ENCODE data around the gene MYO10. TPM values are rescaled to one million over a fixed set of nuclear protein-coding genes. Genes with fewer than 3 reads are reported as not detected.

The MYO10 gene
- total RNA-seq, 6 donors from 2014 or later = 31.9 to 135 (median 57.7) TPM

GRCh38 chr5:16754086-16754485, 182.0 kb downstream of the MYO10 start:
- no peak for ATAC-seq (ENCODE audit: low FRiP score in 2 of 2)
- H3K36me3 ChIP-seq = peaks cover 0 to 75% (median 10%) of the 10 kb centered on the region in 4 donors
- WGBS, 2 donors = 66 to 68% methylated on average over 3 of the region's 3 CpGs

DNA sequence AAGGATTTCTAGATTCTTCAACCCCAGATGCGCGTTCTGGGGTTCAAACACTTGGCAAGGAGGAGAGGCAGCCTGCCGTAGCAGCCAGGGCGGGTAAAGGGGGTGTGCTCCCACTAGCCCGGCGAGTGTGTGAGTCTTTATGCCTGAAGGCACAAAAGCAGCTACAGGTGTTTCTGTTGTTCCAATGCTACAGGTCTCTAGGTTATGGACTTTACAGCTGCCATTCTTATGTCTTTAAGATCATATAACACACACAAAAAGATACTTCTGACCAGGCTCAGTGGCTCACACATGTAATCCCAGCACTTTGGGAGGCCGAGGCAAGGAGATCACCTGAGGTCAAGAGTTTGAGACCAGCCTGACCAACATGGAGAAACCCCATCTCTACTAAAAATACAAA, 185.6 kb downstream of the MYO10 start:
- WGBS, 2 donors = 88 to 94% methylated on average over 7 of the region's 7 CpGs
- H3K4me3 ChIP-seq = no peak overlapping the region
- DNase-seq (no peak), ATAC-seq (ENCODE audit: low FRiP score in 2 of 2) (no peak)
- H3K27ac ChIP-seq = no peak overlapping the region
- H3K36me3 ChIP-seq = peaks cover 0 to 52% (median 2%) of the 10 kb centered on the region in 4 donors
- H3K4me1 ChIP-seq = no peaks in the 10 kb centered on the region
- H3K27me3 ChIP-seq = no peaks in the 10 kb centered on the region
- no peaks in the 10 kb centered on the region for H3K9me3 ChIP-seq
- TF ChIP-seq EP300 (IDR thresholded peaks at IDR 0.05) (no peak), POLR2A (IDR thresholded peaks at IDR 0.05) (no peak), CTCF (IDR thresholded peaks at IDR 0.05) (no peak), POLR2AphosphoS5 (IDR thresholded peaks at IDR 0.05) (no peak)

More at GRCh38 chr5:16754086-16754485, 182.0 kb downstream of the MYO10 start:
- Histone ChIP-seq H3K4me1 (no peaks in the 10 kb centered on the region), H3K27ac (no peak overlapping the region), H3K4me3 (no peak overlapping the region), H3K27me3 (no peaks in the 10 kb centered on the region), H3K9me3 (no peaks in the 10 kb centered on the region)
- TF ChIP-seq POLR2A (IDR thresholded peaks at IDR 0.05) (no peak), EP300 (IDR thresholded peaks at IDR 0.05) (no peak), POLR2AphosphoS5 (IDR thresholded peaks at IDR 0.05) (no peak), CTCF (IDR thresholded peaks at IDR 0.05) (no peak)
- no peak for DNase-seq

- WGBS, 2 donors = 76 to 79% methylated on average over 3 to 4 of the region's 4 CpGs
- Histone ChIP-seq H3K4me1 (no peaks in the 10 kb centered on the region), H3K4me3 (no peak overlapping the region), H3K36me3 (peaks cover 0 to 44% (median 0%) of the 10 kb centered on the region in 4 donors), H3K27ac (no peak overlapping the region), H3K9me3 (no peaks in the 10 kb centered on the region), H3K27me3 (no peaks in the 10 kb centered on the region)
- ATAC-seq (ENCODE audit: low FRiP score in 2 of 2) = no peak
- DNase-seq = no peak
- no peak for TF ChIP-seq POLR2AphosphoS5 (IDR thresholded peaks at IDR 0.05)
- no peak for TF ChIP-seq CTCF (IDR thresholded peaks at IDR 0.05)
- TF ChIP-seq EP300 (IDR thresholded peaks at IDR 0.05) = no peak
- TF ChIP-seq POLR2A (IDR thresholded peaks at IDR 0.05) = no peak
Observed at GRCh38 chr5:16749626-16750025, 186.5 kb downstream of the MYO10 start.

DNA sequence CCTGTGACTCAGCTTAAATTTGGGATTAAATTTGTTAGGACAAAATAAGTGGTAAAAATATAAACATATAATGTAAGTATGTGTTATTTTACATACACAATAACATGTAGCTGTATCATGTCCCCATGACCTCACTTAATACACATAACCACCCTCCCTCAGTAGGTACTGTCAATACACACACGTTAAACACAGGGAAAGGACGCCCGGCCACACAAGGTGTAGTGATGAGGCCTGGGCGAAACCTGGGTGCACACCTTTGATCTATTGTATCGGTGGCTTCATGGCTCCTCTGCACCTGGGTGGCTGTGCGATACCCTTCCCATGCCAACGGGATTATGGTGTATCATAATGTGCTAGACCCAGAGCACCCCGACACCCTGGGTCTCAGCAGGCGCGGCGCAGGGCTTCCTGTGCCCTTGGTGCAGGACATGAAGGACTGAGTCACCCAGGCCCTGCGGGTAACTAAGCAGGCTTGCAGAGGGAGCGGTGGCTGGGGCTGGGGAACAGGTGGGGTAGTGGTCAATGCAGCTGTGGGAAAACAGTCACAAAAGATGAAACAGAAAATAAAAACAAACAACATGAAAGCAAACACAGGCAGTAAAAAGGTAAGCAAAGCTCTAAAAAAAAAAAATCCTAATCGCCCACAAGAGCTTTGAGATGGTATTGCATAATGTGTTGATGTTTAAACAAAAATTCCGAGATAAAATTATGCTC, 191.8 kb downstream of the MYO10 start:
- no peaks in the 10 kb centered on the region for H3K9me3 ChIP-seq
- no peak for ATAC-seq (ENCODE audit: low FRiP score in 2 of 2)
- H3K27me3 ChIP-seq = no peaks in the 10 kb centered on the region
- H3K27ac ChIP-seq = peak overlapping the region in 2 of 4 donors; percentile 8 to 12
- peak in 1 of 2 donors; percentile 59 for DNase-seq
- H3K36me3 ChIP-seq = peaks cover 0 to 23% (median 0%) of the 10 kb centered on the region in 4 donors
- H3K4me3 ChIP-seq = no peak overlapping the region
- H3K4me1 ChIP-seq = peaks cover 0 to 8% (median 3%) of the 10 kb centered on the region in 4 donors
- no peak for TF ChIP-seq CTCF (IDR thresholded peaks at IDR 0.05)
- no peak for TF ChIP-seq POLR2AphosphoS5 (IDR thresholded peaks at IDR 0.05)
- TF ChIP-seq POLR2A (IDR thresholded peaks at IDR 0.05) = no peak
- TF ChIP-seq EP300 (IDR thresholded peaks at IDR 0.05) = no peak
- 83 to 91% methylated on average over 13 to 15 of the region's 15 CpGs for WGBS, 2 donors

GRCh38 chr5:16742938-16743337, 193.2 kb downstream of the MYO10 start:
- Histone ChIP-seq H3K4me3 (no peak overlapping the region), H3K36me3 (peaks cover 0 to 14% (median 0%) of the 10 kb centered on the region in 4 donors), H3K27me3 (no peaks in the 10 kb centered on the region), H3K27ac (no peak overlapping the region), H3K9me3 (no peaks in the 10 kb centered on the region), H3K4me1 (peaks cover 0 to 14% (median 4%) of the 10 kb centered on the region in 4 donors)
- no peak for ATAC-seq (ENCODE audit: low FRiP score in 2 of 2)
- no peak for TF ChIP-seq POLR2A (IDR thresholded peaks at IDR 0.05)
- TF ChIP-seq EP300 (IDR thresholded peaks at IDR 0.05) = no peak
- no peak for TF ChIP-seq CTCF (IDR thresholded peaks at IDR 0.05)
- no peak for TF ChIP-seq POLR2AphosphoS5 (IDR thresholded peaks at IDR 0.05)
- 65 to 73% methylated on average over 5 of the region's 5 CpGs for WGBS, 2 donors
- no peak for DNase-seq

Measured in upper lobe of left lung (tissue), 6 donors.